Esophagus muscularis mucosa (tissue), 3 donors: Measurements from ENCODE around the gene ARFGAP3.

ENCODE experiments used
- POLR2A ChIP-seq: fragments of 450-650 bp; IDR thresholded peaks from one replicate; pipeline ENCODE4 v1.6.1; 2017; ENCODE audit warnings: antibody characterized with exemption, moderate library complexity, mild to moderate bottlenecking, low read depth
- TF ChIP-seq, protein P1 (sequence below), 3 experiments: fragments of 200-600 bp in 2 of 3; fragments of 450-650 bp in 1 of 3; sonication (generic) in 2 of 3; IDR thresholded peaks; one replicate each; pipeline ENCODE4 v1.5.1; 2017 to 2019; ENCODE audit warnings: antibody characterized with exemption in 3 of 3, mild to moderate bottlenecking in 2 of 3, moderate library complexity in 1 of 3

DNA sequence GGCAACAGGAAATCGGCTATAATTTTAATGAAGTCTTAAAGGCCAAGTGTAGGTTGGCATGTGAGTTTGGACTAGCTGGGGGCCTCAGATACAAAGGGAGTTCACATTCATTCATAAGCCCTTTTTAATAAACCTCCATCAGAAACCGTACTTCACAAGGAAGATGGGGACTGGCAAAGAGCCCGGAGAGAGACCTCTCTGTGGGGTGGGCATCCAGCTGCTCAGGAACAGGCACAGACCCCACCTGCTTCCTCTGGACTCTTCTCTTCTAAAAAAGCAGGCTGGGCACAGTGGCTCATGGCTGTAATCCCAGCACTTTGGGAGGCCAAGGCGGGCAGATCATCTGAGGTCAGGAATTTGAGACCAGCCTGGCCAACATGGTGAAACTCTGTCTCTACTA lies 3.9 kb upstream of the ARFGAP3 start:
- TF ChIP-seq, protein P1, sequence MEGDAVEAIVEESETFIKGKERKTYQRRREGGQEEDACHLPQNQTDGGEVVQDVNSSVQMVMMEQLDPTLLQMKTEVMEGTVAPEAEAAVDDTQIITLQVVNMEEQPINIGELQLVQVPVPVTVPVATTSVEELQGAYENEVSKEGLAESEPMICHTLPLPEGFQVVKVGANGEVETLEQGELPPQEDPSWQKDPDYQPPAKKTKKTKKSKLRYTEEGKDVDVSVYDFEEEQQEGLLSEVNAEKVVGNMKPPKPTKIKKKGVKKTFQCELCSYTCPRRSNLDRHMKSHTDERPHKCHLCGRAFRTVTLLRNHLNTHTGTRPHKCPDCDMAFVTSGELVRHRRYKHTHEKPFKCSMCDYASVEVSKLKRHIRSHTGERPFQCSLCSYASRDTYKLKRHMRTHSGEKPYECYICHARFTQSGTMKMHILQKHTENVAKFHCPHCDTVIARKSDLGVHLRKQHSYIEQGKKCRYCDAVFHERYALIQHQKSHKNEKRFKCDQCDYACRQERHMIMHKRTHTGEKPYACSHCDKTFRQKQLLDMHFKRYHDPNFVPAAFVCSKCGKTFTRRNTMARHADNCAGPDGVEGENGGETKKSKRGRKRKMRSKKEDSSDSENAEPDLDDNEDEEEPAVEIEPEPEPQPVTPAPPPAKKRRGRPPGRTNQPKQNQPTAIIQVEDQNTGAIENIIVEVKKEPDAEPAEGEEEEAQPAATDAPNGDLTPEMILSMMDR (IDR thresholded peaks at IDR 0.05) = no peak
- TF ChIP-seq POLR2A = no peak
